GM23338 (cell line): ENCODE measurements around the gene ANKK1. TPM values are rescaled to one million over a fixed set of nuclear protein-coding genes. Genes with fewer than 3 reads are reported as not detected.

Experiments
- ATAC-seq: fragments of 200-7000 bp; cut with Tn5 transposase; 3 replicates; pipeline ENCODE4 v1.9.1; 2020
- DNase-seq: peaks from one replicate; pipeline ENCODE4 v3.0.0-alpha.2; 2015; ENCODE audit warnings: low spot score
- H2AFZ ChIP-seq: fragments of 200-600 bp; sonication (generic); 2 replicates; pipeline ENCODE4 v1.8.0; 2016; ENCODE audit warnings: antibody characterized with exemption, mild to moderate bottlenecking, moderate library complexity
- H3F3A ChIP-seq: fragments of 200-600 bp; sonication (generic); replicated peaks from 2 replicates; pipeline ENCODE4 v1.8.0; 2017; ENCODE audit warnings: antibody characterized with exemption, mixed run types, low read depth
- H3K27ac ChIP-seq: fragments of 200-600 bp; sonication (generic); 2 replicates; pipeline ENCODE4 v1.6.1; 2016; ENCODE audit warnings: low read depth
- H3K27me3 ChIP-seq: fragments of 200-600 bp; sonication (generic); 2 replicates; pipeline ENCODE4 v1.8.0; 2016; ENCODE audit warnings: mild to moderate bottlenecking, mixed run types, moderate library complexity; ENCODE audit not compliant: insufficient read depth
- H3K36me3 ChIP-seq: fragments of 200-600 bp; sonication (generic); 2 replicates; pipeline ENCODE4 v1.8.0; 2016; ENCODE audit warnings: mild to moderate bottlenecking; ENCODE audit not compliant: insufficient read depth
- H3K4me1 ChIP-seq: fragments of 200-600 bp; sonication (generic); 2 replicates; pipeline ENCODE4 v1.8.0; 2016; ENCODE audit warnings: mild to moderate bottlenecking, moderate library complexity; ENCODE audit not compliant: insufficient read depth
- H3K4me2 ChIP-seq: fragments of 200-600 bp; sonication (generic); 2 replicates; pipeline ENCODE4 v1.7.1; 2017; ENCODE audit warnings: mixed run types
- H3K4me3 ChIP-seq: fragments of 200-600 bp; sonication (generic); 2 replicates; pipeline ENCODE4 v1.6.1; 2016; ENCODE audit warnings: mixed run types
- H3K79me2 ChIP-seq: fragments of 200-600 bp; sonication (generic); replicated peaks from 2 replicates; pipeline ENCODE4 v1.8.0; 2017; ENCODE audit warnings: mild to moderate bottlenecking; ENCODE audit not compliant: insufficient read depth
- H3K9me2 ChIP-seq: fragments of 200-600 bp; sonication (generic); 2 replicates; pipeline ENCODE4 v1.8.0; 2017; ENCODE audit not compliant: insufficient read depth
- H4K20me1 ChIP-seq: fragments of 200-600 bp; sonication (generic); replicated peaks from 2 replicates; pipeline ENCODE4 v1.8.0; 2017; ENCODE audit warnings: mild to moderate bottlenecking; ENCODE audit not compliant: insufficient read depth
- H3K27ac Mint-ChIP-seq: 2 replicates; pipeline ENCODE4 v1.8.0; 2020; ENCODE audit warnings: inconsistent platforms, mild to moderate bottlenecking, moderate library complexity, mixed read lengths
- H3K27me3 Mint-ChIP-seq: 3 replicates; pipeline ENCODE4 v1.8.0; 2022; ENCODE audit warnings: low read depth, mild to moderate bottlenecking, moderate library complexity, mixed read lengths, inconsistent platforms; ENCODE audit not compliant: insufficient read depth, poor library complexity
- H3K36me3 Mint-ChIP-seq: 3 replicates; pipeline ENCODE4 v1.8.0; 2021; ENCODE audit warnings: low read depth, mild to moderate bottlenecking, inconsistent platforms, moderate library complexity, mixed read lengths
- H3K4me1 Mint-ChIP-seq: 3 replicates; pipeline ENCODE4 v1.8.0; 2020; ENCODE audit warnings: mild to moderate bottlenecking, inconsistent platforms, mixed read lengths
- H3K4me3 Mint-ChIP-seq: 3 replicates; pipeline ENCODE4 v1.8.0; 2021; ENCODE audit warnings: moderate library complexity, mild to moderate bottlenecking, inconsistent platforms, mixed read lengths
- H3K9me3 Mint-ChIP-seq: 3 replicates; pipeline ENCODE4 v1.8.0; 2020; ENCODE audit warnings: moderate library complexity, mild to moderate bottlenecking, inconsistent platforms, mixed read lengths
- CREB1 ChIP-seq: fragments of 250-450 bp; sonication (Bioruptor Pico); IDR thresholded peaks from 2 replicates; pipeline ENCODE4 v1.5.0; 2020; ENCODE audit warnings: low read depth, mild to moderate bottlenecking, moderate library complexity
- CTCF ChIP-seq, 2 experiments: fragments of 200-600 bp in 1 of 2; sonication (generic) in 1 of 2; conservative IDR thresholded peaks; 2 replicates each; pipeline versions ENCODE4 v1.5.1 to v1.6.1; 2016 to 2017; ENCODE audit warnings: antibody characterized with exemption in 2 of 2, low read depth in 2 of 2, mild to moderate bottlenecking in 2 of 2, moderate library complexity in 1 of 2
- EZH2 ChIP-seq: fragments of 200-600 bp; sonication (generic); IDR thresholded peaks from one replicate; pipeline ENCODE4 v1.8.0; 2017; ENCODE audit warnings: antibody characterized with exemption, mild to moderate bottlenecking, low read depth; ENCODE audit not compliant: unreplicated experiment
- EZH2phosphoT487 ChIP-seq: fragments of 200-600 bp; sonication (generic); IDR thresholded peaks from one replicate; pipeline ENCODE4 v1.8.1; 2018; ENCODE audit warnings: antibody characterized with exemption; ENCODE audit not compliant: unreplicated experiment
- JUNB ChIP-seq: IDR thresholded peaks from one replicate; pipeline ENCODE4 v1.6.1; 2016; ENCODE audit warnings: antibody characterized with exemption; ENCODE audit not compliant: unreplicated experiment
- NANOG ChIP-seq: IDR thresholded peaks from 2 replicates; pipeline ENCODE4 v1.6.1; 2016; ENCODE audit warnings: antibody characterized with exemption, borderline replicate concordance
- POLR2AphosphoS5 ChIP-seq: IDR thresholded peaks from 2 replicates; pipeline ENCODE4 v1.6.1; 2016; ENCODE audit warnings: antibody characterized with exemption, low read depth
- ZNF114 ChIP-seq: fragments of 250-450 bp; sonication (Bioruptor Pico); IDR thresholded peaks from 2 replicates; pipeline ENCODE4 v1.5.0; 2020; ENCODE audit warnings: mild to moderate bottlenecking, moderate library complexity
- ZNF331 ChIP-seq: fragments of 250-450 bp; sonication (Bioruptor Pico); IDR thresholded peaks from 2 replicates; pipeline ENCODE4 v1.5.0; 2020; ENCODE audit warnings: low read depth, mild to moderate bottlenecking, moderate library complexity
- ZNF462 ChIP-seq: fragments of 250-450 bp; sonication (Bioruptor Pico); IDR thresholded peaks from 2 replicates; pipeline ENCODE4 v1.5.0; 2020; ENCODE audit warnings: mild to moderate bottlenecking, moderate library complexity
- polyA plus RNA-seq: library from polyadenylated mRNA; unstranded; fragments of >200 nt; fragmentation: Nextera tagmentation; extraction: Ambion mirVana; gene quantifications from 2 replicates; pipeline ENCODE4 v1.2.1, GENCODE V29; 2016
- total RNA-seq: library from RNA; depleted of rRNA; stranded (reverse); fragments of >200 nt; shearing (Covaris generic); gene quantifications from 2 replicates; pipeline ENCODE4 v1.2.3, GENCODE V29; 2014

Gene ANKK1
- total and polyA plus RNA-seq, 2 experiments from 2014 or later = 0.08 to 0.14 TPM

- TF ChIP-seq ZNF462 (CRISPR knock-in tag) (no peak), EZH2 (no peak), NANOG (no peak), CTCF (conservative IDR thresholded peaks at IDR 0.05; ENCODE audit: low read depth in 2 of 2) (no peak), JUNB (no peak), EZH2phosphoT487 (no peak), ZNF114 (CRISPR knock-in tag) (no peak)
Measured at GRCh38 chr11:113386866-113387265, 713 bp upstream of the ANKK1 start (continued).

- Histone ChIP-seq H2AFZ (peak overlapping the region; percentile 83), H4K20me1 (no peaks in the 10 kb centered on the region), H3K27ac (no peak overlapping the region), H3K36me3 (no peaks in the 10 kb centered on the region), H3K4me1 (peaks cover 6% of the 10 kb centered on the region; the same call in 1 of the 2 replicates), H3K4me3 (no peak overlapping the region), H3K27me3 (0 out of 2 replicates have a peak, but pooled peaks cover 5% of the 10 kb centered on the region), H3K9me2 (peaks cover 13% of the 10 kb centered on the region; the same call in 1 of the 2 replicates), H3F3A (no peaks in the 10 kb centered on the region), H3K79me2 (no peaks in the 10 kb centered on the region), H3K4me2 (peak overlapping the region; percentile 55; the same call in 1 of the 2 replicates)
- Mint-ChIP-seq H3K9me3 (no peaks in the 10 kb centered on the region), H3K4me1 (peaks cover 3% of the 10 kb centered on the region; the same call in 2 of the 3 replicates), H3K27me3 (peaks cover 5% of the 10 kb centered on the region), H3K27ac (no peak overlapping the region), H3K4me3 (no peak overlapping the region), H3K36me3 (no peaks in the 10 kb centered on the region)
- ATAC-seq (no peak), DNase-seq (no peak)
- TF ChIP-seq CREB1 = no peak
- TF ChIP-seq JUNB = no peak
- TF ChIP-seq ZNF114 (CRISPR knock-in tag) = no peak
- no peak for TF ChIP-seq CTCF (conservative IDR thresholded peaks at IDR 0.05; ENCODE audit: low read depth in 2 of 2)
- TF ChIP-seq POLR2AphosphoS5 = no peak
- TF ChIP-seq EZH2 = no peak
- TF ChIP-seq NANOG = no peak
- no peak for TF ChIP-seq ZNF331
Measured at GRCh38 chr11:113389272-113389671, 1.7 kb downstream of the ANKK1 start.
